Right cardiac atrium (tissue), 5 donors: ENCODE data around the gene PLA2G4F. TPM values are rescaled to one million over a fixed set of nuclear protein-coding genes. Genes with fewer than 3 reads are reported as not detected.

ENCODE experiments used
- ATAC-seq, 2 donors: fragments of 200-7000 bp; cut with Tn5 transposase; one replicate each; pipeline versions ENCODE4 v1.8.0 to v1.9.1; 2020; ENCODE audit warnings: moderate library complexity in 2 of 2, mild to moderate bottlenecking in 1 of 2
- DNase-seq, 3 donors: peaks; one replicate each; pipeline ENCODE4 v3.0.0-alpha.2; 2020
- H3K27ac ChIP-seq: one replicate; pipeline ENCODE4 v1.5.1; 2013; ENCODE audit warnings: mild to moderate bottlenecking, low read length, control low read depth, moderate library complexity
- H3K27me3 ChIP-seq: one replicate; pipeline ENCODE4 v1.6.1; 2013; ENCODE audit not compliant: control insufficient read depth, insufficient read depth
- H3K4me1 ChIP-seq: one replicate; pipeline ENCODE4 v1.6.1; 2013; ENCODE audit warnings: low read length; ENCODE audit not compliant: control insufficient read depth, insufficient read depth
- H3K4me3 ChIP-seq: one replicate; pipeline ENCODE4 v1.5.1; 2013; ENCODE audit warnings: low read length, control low read depth
- H3K9me3 ChIP-seq: one replicate; pipeline ENCODE4 v1.6.1; 2013; ENCODE audit warnings: low read length; ENCODE audit not compliant: control insufficient read depth
- WGBS: extraction: QIAGEN DNeasy Blood & Tissue Kit; methylation state at CpG from one replicate; pipeline ENCODE4 v1.1.7; 2013; 5-methylcytosine and 5-hydroxymethylcytosine counted together
- intact Hi-C, 4 donors: fragments of 100-400 bp; cut with DNase I; formaldehyde crosslinking; loops; one replicate each; pipeline versions ENCODE4 v1.11.0 to v1.14.0; 2022 to 2023
- polyA plus RNA-seq: library from polyadenylated mRNA; stranded (reverse); fragments of 200-250 nt; gene quantifications from one replicate; pipeline ENCODE4 v1.2.3, GENCODE V29; 2013
- total RNA-seq, 4 donors: library from RNA; stranded (reverse); fragmentation: NEBNext Ultra II Directional; extraction: Animal tissue kit (Norgen Biotek cat#: 25700); gene quantifications; one replicate each; pipeline ENCODE4 v1.2.1, GENCODE V29; 2021
- donor health status: healthy with polysubstance abuse.
- donor health status: DM: no; HTN: yes; CAD: no.
- donor health status: DM: no; HTN: no; CAD: no.
- donor health status: DM: no; HTN: yes; CAD: no; lungs with severe emphysema.
- donor health status: DM: yes; HTN: yes; CAD: no.

Gene PLA2G4F
- total and polyA plus RNA-seq, 5 donors, result 0.54 to 3.0 (median 1.2) TPM; not detected in 1

- ATAC-seq (no peak), DNase-seq (no peak)
- no peak overlapping the region for H3K4me3 ChIP-seq
- H3K27ac ChIP-seq, result no peak overlapping the region
- peaks cover 4% of the 10 kb centered on the region for H3K4me1 ChIP-seq
- 96% methylated on average over 4 of the region's 4 CpGs for WGBS
- intact Hi-C loops, result loop anchor here in 1 of 4 donors (10.0 kb wide), 1 partner anchor 153 kb away; no protein-coding TSS in a partner anchor
- no peaks in the 10 kb centered on the region for H3K27me3 ChIP-seq
- H3K9me3 ChIP-seq, result no peaks in the 10 kb centered on the region
These were observed 9.1 kb downstream of the PLA2G4F start for GRCh38 chr15:42147431-42147735.

- Histone ChIP-seq H3K9me3 (no peaks in the 10 kb centered on the region), H3K4me1 (peaks cover under 1% of the 10 kb centered on the region), H3K27ac (no peak overlapping the region), H3K27me3 (no peaks in the 10 kb centered on the region), H3K4me3 (no peak overlapping the region)
- intact Hi-C loops, result loop anchor here in 1 of 4 donors (10.0 kb wide), 1 partner anchor 152 kb away; no protein-coding TSS in a partner anchor
- no peak for DNase-seq
- 80% methylated on average over 24 of the region's 24 CpGs for WGBS
- ATAC-seq, result no peak
These were observed 9.6 kb downstream of the PLA2G4F start for GRCh38 chr15:42146551-42147430.

DNA sequence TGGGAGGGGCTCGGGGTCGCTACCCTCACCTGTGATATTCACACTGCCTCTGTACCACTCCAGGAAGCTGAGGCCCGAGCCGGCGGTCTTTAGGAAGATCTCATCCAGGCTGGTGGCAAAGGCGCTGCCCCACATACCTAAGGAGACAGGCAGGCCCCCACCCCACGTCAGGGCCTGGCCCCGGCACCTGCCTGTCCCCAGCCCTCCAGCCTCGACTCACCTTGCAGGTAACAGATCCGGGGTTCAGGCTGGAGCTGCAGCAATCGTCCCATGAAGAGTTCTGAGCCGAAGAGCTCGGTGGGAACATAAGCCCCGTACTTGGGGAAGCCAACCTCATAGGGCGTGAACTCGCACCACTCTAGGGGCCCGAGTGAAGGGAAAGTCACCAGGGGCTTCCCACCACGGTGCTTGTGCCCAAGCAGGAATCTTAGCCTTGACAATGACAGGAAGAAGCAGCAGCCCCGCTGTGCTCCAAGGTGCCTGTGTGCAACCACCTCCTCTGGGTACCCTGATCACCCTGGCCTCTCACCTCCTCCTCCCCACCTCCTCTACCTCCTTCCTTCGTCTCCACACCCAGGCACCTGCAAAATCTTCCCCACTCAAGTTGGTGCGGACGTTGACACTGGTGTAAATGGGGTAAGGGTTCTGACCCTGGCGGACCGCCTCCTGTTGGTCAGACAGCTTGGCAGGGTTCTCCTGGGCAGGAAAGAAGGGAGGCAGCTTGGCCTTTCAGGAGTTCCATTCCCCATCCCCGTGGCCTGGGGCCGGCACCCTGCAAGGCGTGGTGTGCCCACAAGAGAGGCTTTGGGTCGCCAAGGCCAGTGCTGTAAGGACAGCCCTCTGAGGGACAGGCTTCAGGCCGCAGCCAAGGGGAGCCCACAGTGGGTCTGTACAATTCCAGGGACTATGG lies 10.6 kb downstream of the PLA2G4F start:
- H3K4me1 ChIP-seq, result no peaks in the 10 kb centered on the region
- H3K27me3 ChIP-seq, result no peaks in the 10 kb centered on the region
- ATAC-seq, result no peak
- 83% methylated on average over 29 of the region's 29 CpGs for WGBS
- DNase-seq, result no peak
- H3K4me3 ChIP-seq, result no peak overlapping the region
- intact Hi-C loops, result loop anchor here in 1 of 4 donors (10.0 kb wide), 1 partner anchor 151 kb away; no protein-coding TSS in a partner anchor
- H3K9me3 ChIP-seq, result no peaks in the 10 kb centered on the region
- H3K27ac ChIP-seq, result no peak overlapping the region

DNA sequence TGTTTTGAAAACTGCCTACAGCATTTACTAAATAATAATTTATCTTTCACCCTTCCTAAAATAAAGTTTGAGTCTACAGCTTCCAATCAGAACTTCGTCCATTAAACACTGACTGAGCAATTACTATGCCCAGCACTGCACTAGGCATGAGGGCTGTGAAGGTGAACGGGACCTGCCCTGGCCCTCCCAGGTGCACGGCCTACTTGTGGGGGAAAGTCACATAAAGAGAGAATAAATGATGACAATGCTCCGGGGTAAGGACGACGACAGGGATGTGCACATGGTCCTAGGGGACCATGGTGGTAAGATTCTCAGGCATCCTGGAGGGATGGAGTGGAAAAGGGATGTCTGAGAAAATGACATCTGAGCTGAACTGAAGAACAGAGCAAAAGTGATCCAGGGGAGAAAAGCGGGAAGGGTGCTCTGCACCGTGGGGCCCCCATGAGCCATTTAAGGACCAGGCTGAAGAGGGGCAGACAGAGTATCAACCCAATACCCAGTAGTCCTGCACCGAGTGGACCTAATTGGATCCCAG lies 11.5 kb downstream of the PLA2G4F start:
- ATAC-seq (no peak), DNase-seq (no peak)
- H3K4me3 ChIP-seq, result no peak overlapping the region
- no peak overlapping the region for H3K27ac ChIP-seq
- H3K4me1 ChIP-seq, result no peaks in the 10 kb centered on the region
- intact Hi-C loops, result loop anchor here in 1 of 4 donors (10.0 kb wide), 1 partner anchor 150 kb away; no protein-coding TSS in a partner anchor
- 74% methylated on average over 9 of the region's 9 CpGs for WGBS
- H3K27me3 ChIP-seq, result no peaks in the 10 kb centered on the region
- no peaks in the 10 kb centered on the region for H3K9me3 ChIP-seq

DNA sequence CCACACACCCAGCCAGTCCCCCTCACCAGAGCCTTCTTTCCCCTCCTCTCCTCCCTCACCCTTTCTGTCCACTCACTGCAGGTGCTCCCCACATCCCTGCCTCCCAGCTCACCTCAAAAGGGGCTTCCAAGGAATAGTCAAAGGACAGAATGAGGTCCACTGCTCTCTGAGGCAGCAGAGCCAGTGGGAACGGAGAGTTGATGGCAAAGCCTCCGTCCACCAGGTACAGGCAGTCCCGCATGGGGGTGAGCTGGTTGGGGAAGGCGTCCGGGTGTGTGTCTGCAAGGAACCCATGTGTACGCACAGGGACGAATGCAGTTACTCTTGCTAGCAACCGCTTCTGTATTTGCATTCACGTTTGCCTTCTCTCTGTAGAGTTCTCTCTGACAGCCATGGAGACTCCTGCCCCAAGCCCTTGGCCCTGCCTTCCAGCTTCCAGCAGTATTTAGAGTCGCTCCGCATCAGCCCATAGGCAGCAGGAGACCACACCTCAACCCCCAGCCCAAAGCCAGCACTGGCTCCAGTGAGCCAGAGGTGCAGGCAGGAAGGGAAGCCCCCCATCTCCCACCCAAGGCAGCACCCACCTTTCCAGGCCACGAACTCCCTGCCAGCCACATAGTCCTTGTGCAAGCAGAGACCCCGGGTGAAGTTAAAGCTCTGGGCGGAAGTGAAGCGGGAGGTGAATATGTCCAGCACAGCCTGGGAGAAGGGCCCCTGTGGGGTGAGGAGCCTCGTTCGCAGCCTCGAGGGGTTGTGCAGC lies 12.4 kb downstream of the PLA2G4F start:
- Histone ChIP-seq H3K4me3 (no peak overlapping the region), H3K9me3 (no peaks in the 10 kb centered on the region), H3K27me3 (no peaks in the 10 kb centered on the region), H3K4me1 (no peaks in the 10 kb centered on the region), H3K27ac (no peak overlapping the region)
- ATAC-seq, result no peak
- WGBS, result 85% methylated on average over 18 of the region's 18 CpGs
- intact Hi-C loops, result loop anchor here in 1 of 4 donors (10.0 kb wide), 1 partner anchor 149 kb away; no protein-coding TSS in a partner anchor
- no peak for DNase-seq

GRCh38 chr15:42143356-42143755 lies 13.1 kb downstream of the PLA2G4F start:
- Histone ChIP-seq H3K9me3 (no peaks in the 10 kb centered on the region), H3K4me1 (no peaks in the 10 kb centered on the region), H3K27ac (no peak overlapping the region), H3K27me3 (no peaks in the 10 kb centered on the region), H3K4me3 (no peak overlapping the region)
- intact Hi-C loops, result loop anchor here in 1 of 4 donors (10.0 kb wide), 1 partner anchor 149 kb away; no protein-coding TSS in a partner anchor
- no peak for DNase-seq
- 89% methylated on average over 4 of the region's 4 CpGs for WGBS
- ATAC-seq, result no peak

DNA sequence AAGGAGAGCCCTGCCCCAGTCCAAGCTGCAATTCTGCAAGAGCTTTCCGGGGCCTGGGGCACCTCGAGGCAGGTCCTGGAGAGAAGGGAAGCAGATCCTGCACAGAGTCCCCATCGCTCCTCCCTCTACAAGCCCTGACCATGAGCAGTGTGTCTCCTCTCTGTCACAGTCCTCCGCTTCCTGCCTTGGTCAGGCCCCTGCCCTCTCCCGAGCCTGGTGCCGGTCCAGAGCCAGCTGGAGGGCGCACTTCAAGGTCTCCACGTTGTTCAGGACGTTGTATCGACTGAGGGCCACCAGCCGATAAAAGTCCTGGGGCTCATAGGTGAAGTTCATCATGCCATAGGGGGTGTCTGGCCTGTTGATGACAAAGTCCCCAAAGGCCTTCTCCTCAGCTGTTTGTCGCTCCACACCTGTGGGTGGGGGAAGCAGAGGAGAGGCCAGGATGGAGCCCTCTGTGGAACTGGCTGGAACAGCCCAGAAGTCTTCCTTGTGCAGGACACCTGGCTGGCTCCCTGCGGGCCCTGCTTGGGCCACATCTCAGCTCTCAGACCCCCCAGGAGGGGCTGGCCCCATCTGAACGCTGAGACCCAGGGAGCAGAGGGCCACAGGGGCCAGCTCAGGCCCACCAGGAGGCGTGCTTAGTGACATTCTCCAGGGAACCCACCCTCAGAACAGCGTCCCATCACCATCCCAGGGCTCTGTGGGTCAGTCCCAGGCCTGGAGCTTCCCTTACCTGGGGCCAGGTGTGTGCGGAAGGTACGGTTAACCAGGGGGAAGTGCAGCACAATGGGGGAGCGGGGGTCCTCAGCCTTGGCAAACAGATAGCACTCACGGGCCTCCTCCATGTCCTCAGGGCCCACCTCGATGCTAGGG lies 14.4 kb downstream of the PLA2G4F start:
- intact Hi-C loops, result loop anchor here in 1 of 4 donors (10.0 kb wide), 1 partner anchor 147 kb away; no protein-coding TSS in a partner anchor

GRCh38 chr15:42141246-42141645 lies 15.2 kb downstream of the PLA2G4F start:
- no peak for DNase-seq
- 87% methylated on average over 7 of the region's 7 CpGs for WGBS
- ATAC-seq, result no peak
- no peak overlapping the region for H3K27ac ChIP-seq
- no peaks in the 10 kb centered on the region for H3K4me1 ChIP-seq
- no peaks in the 10 kb centered on the region for H3K27me3 ChIP-seq
- no peaks in the 10 kb centered on the region for H3K9me3 ChIP-seq
- intact Hi-C loops, result loop anchor here in 1 of 4 donors (10.0 kb wide), 1 partner anchor 146 kb away; no protein-coding TSS in a partner anchor
- no peak overlapping the region for H3K4me3 ChIP-seq

More for the DNA sequence above, 14.4 kb downstream of the PLA2G4F start:
- 86% methylated on average over 21 of the region's 21 CpGs for WGBS
- no peak for DNase-seq
- H3K4me1 ChIP-seq, result no peaks in the 10 kb centered on the region
- no peak overlapping the region for H3K4me3 ChIP-seq
- no peak overlapping the region for H3K27ac ChIP-seq
- no peak for ATAC-seq
- H3K27me3 ChIP-seq, result no peaks in the 10 kb centered on the region
- no peaks in the 10 kb centered on the region for H3K9me3 ChIP-seq

DNA sequence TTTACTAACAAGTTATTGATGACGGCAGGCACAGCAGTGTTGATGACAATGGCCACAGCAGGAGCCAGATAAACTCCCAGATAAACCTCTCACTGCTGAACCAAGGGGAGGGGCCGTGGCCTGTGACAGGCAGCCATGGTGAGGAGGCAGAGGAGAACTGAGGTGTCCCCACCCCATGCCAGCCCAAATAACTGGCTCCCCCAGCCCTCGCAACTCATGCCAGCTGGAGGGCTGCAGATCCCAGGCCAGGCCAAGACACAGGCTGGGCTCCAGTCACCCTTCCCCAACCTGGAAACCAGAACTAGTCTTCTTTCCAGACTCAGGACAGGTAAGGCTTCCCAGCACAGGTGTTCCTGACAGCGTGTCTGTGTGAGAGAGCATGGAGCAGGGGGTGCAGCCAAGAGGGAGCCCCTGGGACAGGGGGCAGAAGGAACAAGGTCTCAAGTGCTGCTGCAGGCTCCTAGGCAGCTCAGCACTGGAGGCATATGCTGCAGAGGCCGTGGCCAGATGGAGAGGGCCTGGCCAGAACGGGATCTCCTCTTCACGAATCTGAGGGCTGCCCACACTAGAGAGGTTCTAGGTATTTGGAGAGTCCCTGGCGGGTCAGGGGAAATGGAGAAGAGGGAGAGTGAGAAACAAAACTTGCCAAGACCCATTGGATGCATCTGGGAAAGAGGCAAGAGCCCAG lies 15.9 kb downstream of the PLA2G4F start:
- Histone ChIP-seq H3K4me3 (no peak overlapping the region), H3K4me1 (no peaks in the 10 kb centered on the region), H3K9me3 (no peaks in the 10 kb centered on the region), H3K27me3 (no peaks in the 10 kb centered on the region), H3K27ac (no peak overlapping the region)
- WGBS, result 79% methylated on average over 8 of the region's 8 CpGs
- intact Hi-C loops, result loop anchor here in 1 of 4 donors (10.0 kb wide), 1 partner anchor 146 kb away; no protein-coding TSS in a partner anchor
- ATAC-seq (no peak), DNase-seq (no peak)
